ENCODE measurements around the gene TMEM179.
"Not testable (repeated sequence)": the region's sequence is repeated elsewhere in the genome, so short reads cannot be mapped to it uniquely, and the experiment has no call there.

TMEM179 gene

DNA sequence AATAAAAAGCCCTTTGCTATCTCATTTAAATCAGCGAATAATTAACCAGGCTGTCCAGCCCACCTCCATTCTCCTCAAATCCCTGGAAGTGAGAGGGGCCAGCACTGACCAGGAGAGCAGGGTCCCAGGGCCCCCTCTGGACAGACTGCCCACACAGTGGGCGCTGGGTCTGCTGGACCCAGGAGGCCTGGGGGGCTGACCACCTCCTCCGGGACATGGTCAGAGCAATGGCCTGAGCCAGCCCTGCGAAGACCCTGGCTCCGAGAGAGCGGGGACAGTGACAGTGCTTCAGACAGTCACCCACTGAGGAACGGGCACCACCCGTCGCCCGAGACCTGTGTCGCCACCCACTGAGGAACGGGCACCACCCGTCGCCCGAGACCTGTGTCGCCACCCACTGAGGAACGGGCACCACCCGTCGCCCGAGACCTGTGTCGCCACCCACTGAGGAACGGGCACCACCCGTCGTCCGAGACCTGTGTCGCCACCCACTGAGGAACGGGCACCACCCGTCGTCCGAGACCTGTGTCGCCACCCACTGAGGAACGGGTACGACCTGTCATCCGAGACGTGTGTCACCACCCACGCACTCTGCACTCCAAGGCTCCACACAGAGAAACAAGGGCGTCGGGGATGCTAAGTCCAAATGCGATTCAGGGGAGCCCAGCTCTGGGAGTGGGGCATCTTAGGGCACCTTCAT is 32.4 kb upstream of the TMEM179 start:
- not testable (repeated sequence) for DNase-seq

DNA sequence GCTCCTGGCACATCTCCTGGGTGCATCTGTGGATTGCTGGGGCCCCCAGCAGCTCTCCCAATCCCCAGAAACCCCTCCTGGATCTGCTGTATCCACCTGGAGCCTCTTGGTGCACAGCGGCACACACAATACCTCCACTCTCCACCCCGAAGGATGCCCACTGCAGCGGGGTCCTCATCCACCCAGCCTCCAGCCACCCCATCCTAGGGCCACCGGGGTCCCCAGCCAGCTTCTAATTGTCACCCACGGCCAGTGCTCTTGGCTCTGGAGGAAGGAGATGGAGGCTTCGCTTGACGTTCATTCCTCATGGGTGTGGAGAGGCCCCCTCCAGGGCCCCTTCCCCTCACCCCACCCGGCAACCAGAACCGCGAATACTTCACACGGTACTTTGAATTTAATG is 31.6 kb upstream of the TMEM179 start:
- DNase-seq = no peak

DNA sequence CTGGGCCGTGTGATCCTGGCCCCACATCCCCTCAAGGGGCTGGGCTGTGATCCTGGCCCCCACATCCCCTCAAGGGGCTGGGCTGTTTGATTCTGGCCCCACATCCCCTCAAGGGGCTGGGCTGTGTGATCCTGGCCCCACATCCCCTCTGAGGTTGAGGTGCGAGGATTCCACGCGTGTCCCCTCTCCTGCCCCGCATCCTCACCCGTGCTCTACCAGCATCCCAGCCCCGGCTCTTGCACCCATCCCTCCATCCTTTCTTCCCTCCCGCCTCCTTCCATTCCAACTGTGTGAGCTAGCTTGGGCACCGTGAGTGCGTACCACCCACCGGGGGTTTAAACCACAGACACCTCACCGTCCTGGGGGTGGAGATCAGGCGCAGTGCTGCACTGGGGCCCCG is 31.1 kb upstream of the TMEM179 start:
- DNase-seq = no peak

DNA sequence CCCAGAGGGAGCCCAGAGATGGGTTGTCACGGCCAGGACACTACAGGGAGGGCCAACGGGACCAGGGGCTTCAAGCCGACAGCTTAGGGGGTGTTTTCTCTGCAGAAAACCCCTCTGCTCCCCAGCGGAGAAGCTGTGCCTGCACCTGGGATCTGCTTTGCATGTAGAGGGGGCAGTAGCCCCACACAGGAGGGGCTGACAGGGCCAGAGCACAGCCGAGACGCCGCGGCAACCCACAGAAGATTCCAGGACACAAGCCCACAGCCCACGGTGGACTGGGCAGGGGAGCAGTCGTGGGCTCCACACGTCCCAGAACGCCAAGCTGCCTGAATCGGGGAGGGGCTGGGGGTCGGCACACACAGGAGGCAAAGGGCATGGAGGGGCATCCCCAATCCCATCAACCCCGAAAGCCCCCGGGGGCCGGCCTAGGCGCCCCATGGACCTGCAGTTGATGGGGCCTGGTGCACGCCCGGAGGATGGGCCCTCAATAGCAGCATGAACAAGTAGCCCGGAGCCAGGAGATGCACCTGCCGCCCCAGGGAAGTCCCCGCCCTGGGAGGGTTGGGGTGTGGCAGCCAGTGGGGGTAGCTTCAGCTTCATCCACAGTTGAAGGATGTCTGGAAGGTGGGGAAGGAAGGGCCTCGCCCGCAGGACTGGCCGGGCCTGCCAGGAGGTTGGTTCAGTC is 30.5 kb upstream of the TMEM179 start:
- DNase-seq = no peak

DNA sequence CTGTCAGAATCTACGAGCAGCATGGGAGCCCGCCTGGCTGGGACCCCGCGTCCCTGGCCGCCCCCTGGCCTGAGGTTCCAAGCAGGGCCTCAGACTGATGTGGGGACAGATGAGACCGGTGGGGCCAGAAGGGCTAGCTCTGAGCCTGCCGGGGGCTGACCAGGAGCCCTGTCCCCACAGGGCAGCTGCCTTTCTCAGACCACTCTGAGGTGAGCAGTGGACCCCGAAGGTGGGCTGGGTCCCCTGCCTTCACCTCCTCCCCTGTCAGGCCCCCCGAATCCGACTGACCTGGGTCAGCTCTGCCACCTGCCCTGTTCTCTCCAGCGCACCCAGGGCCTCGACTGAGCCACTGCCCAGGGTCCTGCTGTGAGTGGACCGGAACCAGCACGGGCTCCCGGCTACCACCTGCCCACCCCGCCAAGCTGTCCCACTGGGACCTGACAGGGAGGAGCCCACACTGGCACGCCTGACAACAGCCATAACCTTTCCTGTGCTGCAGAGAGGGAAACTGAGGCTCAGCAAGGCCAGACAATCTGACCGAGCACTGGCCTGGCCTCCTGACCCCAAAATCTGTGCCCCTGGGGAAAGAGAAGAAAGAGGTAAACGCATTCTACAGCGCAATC is 29.7 kb upstream of the TMEM179 start:
- no peak for DNase-seq

DNA sequence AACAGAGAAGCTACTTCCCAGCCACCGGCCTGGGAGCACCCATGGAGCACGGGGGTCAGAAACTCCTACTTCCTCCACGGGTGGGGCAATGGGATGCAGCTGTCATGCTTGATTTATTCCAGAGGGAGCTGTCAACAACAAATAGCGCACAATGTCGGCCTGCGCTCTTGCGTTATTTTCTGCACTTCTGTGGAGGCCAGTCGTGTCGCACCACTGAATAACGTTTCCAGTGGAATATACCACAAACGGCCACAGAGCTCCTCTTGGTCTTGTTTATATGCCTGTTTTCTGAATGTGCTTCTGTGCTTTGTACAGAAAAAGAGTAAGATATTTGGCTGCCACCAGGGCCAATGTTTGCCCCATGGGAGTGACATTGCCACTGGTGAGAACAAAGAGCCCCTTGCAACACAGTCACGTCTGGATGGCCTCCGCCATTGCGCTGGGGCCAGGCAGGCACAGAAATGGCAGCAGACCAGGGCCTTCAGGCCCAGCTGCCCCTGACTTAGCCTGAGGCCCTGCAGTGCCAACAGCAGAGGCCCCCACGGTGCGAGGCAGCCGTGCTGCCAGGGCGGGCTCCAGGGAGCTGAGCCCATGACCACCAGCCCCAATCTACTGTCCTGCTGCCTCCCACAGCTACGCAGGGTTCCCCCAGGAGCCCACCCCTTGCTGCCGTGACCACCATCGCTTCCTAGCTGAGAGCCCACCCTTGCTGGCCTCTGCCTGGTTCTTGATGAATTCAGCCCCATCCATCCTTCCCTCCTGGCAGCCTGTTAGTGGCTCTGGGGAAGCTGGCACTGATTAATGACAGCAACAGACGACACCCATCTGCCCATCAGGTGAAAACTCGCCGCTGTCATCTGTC is 28.9 kb upstream of the TMEM179 start:
- no peak for DNase-seq

DNA sequence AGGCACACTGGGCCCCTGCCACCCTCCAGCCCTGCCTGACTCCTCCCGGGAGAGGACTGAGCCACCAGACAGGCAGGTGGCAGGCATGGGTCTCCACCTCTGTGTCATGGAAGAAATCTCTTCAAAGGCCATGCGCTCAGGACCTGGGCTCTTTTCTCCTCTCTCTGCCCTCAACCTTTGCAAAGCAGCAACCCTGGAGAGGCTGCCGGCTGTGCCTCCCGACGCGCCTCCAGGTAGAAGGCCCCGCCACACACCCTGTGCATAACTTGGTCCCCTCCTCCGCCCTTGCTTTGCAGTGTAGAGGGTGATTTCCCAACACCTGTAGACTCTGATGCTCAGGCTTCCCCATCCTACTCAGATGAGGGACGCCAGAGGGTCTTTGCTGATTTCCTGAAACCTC is 28.2 kb upstream of the TMEM179 start:
- DNase-seq = no peak

DNA sequence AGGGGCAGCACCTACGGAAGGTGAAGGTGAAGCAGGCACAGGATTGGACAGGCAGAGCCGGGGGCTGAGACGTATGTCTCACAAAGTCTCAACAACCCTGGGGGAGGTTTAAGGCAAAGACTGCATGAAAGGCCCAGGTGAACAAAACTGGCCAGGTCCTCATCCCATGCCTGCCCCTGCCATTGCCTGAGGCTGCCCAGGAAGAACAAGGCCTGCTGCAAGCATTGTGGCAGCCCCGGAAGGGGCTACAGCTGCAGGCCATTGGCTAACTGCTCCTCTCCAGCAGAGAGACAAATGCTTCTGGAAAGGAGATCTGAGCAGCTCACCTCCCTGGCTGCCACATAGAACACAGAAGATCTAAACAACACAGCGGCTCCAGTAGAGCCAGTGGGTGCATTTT is 20.4 kb upstream of the TMEM179 start:
- no peak for DNase-seq

DNA sequence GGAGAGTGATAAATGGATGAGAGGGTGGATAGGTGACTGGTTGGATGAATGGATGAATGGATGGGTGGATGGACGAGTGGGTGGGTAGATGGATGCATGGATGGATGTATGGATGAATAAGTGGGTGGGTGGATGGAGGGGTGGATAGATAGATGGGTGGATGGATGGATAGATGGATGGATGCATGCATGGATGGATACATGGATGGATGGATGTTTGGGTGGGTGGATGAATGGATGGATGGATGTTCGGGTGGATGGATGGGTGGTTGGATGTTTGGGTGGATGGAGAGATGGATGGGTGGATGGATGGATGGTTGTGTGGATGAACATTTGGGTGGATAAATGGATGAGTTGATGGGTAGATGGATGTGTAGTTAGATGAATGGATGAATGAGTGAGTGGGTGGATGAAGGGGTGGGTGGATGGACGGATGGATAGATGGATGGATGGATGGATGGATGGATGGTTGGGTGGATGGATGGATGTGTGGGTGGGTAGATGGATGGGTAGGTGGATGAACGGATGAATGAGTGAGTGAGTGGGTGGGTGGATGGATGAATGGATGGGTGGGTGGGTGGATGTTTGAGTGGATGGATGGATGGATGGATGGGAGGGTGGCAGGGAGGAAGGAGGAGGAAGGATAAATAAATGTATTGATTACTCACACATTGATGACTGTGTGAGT is 9.7 kb upstream of the TMEM179 start:
- no peak for DNase-seq

DNA sequence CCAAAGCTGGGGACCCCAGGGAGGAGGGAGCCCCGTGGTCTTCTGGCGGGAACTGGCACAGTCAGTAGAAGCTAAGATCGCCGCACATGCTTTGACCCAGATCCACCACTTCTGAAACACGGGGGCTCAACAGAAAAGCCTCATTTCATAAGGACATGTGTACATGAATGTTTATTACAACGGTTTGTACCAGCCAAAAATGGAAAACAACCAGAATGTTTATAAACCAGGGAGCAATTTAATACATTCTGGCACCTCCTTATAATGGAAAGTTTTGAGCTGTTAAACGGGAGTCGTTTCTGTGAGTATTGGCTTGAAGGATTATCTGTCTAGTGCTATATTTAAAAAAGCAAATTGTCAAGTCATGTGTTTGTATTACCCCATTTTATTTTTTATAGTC is 7.3 kb upstream of the TMEM179 start:
- no peak for DNase-seq

DNA sequence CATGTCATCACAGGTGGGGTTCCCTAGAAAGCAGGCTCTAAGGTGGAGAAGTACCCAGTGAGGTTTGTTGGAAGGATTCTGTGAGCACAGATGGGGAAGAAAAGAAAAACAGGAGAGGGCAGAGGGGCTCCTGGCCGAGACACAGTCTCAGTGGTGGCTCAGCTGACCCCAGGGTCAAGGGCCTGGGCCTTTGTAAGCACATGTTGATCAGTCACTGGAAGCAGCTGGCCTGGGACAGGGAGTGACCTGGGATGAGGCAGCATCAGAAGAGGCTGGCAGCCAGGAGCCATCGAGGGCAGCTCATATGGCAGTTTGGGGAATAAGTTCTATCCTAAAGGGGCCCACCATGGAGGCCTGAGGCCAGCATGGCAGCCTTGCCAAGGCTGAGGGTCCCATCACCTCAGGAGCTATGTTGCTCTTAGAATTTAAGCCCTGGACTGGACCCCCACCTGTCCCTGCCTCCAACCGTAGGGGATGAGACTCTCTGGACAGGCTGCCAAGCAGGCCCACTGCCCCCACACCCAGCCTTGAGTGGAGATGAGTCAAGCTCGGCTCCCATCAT is 6.3 kb upstream of the TMEM179 start:
- no peak for DNase-seq

DNA sequence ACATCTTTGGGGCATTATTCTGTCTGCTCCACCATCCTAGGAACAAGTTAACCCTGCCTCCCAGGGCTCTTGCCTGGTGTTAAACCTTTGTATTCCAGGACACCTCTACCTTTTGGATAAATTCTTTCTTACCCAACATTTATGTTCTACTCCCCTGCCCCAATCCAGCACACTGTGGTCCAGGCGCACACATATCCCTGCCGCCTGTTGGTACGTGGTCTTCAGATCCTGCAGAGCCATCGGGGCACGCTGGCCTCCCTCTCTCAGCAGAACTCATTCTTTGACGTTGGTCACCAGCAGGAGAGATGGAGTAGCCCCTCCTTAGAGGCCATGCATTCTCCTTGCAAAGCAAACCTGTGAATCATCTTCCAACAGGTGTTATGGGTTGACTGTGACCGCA is 5.1 kb upstream of the TMEM179 start:
- DNase-seq = no peak

DNA sequence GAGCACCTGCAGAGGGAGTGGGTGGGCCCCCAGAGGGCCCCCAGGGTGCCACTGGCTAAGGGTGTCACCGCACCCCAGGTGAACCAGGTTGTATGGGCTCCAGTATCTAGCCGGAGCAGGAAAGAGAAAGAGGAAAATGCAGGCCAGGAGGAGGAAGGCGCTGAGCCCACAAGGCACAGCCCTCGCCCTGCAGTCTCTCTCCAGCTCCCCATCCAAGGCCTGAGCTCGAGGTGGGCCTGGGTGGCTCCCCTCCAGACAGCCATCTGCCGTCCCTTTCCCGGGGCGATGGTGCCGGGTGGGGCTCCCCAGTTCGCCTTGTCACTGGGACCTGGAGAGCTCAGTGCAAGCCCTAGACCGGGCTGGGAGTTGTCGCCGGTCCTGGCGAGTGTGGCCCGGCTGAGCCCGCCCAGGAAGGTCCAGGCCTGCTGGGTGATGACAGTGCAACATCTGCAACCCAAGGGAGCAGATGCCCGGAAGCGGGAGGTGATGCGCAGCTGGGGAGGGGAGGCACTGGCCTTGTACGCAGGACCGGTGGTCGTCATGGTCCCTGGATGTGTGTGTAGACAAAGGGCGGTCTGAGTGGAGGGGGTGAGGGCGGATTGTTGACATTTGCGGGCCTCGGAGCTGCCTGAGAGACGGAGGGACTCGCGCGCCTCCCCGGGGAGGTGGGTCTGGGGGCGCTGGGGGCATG is 716 bp downstream of the TMEM179 start:
- no peak for DNase-seq

DNA sequence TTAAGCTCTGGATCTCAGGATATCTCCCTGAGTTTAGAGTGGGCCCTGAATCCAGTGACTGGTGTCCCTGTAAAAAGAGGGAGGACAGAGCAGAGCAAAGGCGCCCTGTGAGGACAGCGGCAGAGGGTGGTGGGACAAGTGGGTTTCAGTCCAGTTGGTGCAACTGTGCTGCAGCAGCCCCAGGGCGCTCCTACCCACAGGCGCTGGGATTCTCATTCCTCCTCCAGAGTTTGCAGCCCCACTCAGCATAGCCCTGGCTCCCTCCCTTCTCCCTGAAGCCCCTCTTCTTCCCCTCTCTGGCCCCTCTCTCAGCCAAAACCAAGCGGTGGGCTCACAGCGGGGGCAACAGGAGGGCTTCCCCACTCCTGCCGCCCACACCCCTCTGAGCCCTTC is 1.6 kb downstream of the TMEM179 start:
- no peak for DNase-seq

DNA sequence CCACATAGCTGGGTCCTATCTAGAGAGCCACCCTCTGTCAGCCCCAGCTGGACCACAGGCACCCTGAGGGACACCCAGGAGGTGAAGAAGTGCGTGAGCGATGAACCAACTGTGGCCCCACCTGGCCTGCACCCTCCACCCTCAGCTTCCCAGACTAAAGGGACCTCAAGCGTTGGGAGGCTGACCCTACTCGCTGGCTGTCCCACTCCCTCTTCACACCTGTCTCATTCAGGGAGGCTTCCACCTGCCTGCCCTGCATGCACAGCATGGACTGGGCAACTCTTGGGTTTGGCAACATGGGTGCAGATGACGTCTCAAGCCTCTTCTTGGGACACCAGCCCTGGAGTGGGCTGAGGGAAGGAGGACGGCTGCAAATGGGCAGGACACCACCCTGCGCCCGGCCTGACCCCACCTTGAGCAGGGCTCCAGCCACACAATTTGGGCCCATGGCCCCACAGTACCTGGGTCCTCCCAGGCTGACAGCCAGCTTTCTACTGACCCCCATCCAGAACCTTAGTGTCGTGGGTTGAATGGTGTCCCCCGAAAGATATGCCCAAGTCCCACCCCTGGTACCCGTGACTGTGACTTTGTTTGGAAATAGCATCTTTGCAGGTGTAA is 2.1 kb downstream of the TMEM179 start:
- DNase-seq = no peak

DNA sequence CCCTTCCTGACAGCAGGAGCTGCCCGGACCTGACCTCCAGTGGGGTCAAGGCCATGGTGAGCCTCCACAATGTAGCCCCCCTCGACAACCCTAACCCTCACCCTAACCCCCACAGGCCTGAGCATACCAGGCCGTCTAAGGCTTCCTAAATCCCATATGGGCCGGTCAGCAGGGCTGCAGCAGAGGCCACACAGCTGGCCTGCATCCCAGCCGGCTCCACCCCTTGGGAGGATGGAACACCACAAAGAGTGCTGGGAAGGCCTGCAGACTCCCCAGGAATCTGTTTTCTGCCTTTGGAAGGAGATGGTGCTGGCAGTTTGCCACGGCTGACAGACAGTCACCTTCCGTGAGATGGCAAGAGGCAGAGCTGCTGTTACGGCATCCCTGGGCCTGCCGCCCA is 2.8 kb downstream of the TMEM179 start:
- no peak for DNase-seq

DNA sequence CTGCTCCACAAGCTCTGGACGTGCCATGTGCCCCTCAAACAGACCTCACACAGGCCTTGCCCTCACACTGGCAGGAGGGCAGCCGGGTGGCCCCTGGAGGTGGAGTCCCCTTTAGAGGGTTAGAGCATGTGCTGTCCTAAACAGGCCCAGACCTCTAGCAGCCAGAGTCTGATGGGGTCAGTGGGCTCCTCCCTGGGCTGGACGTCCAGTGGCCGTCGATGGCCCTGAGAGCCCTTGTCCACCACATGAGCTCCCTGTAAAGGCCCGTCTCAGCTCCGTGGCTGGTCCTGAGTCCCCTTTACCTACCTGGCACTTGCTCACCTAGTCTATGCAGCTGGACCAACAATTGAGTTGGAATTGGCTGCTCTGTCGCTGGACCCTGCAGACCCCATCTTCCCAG is 3.8 kb downstream of the TMEM179 start:
- no peak for DNase-seq

DNA sequence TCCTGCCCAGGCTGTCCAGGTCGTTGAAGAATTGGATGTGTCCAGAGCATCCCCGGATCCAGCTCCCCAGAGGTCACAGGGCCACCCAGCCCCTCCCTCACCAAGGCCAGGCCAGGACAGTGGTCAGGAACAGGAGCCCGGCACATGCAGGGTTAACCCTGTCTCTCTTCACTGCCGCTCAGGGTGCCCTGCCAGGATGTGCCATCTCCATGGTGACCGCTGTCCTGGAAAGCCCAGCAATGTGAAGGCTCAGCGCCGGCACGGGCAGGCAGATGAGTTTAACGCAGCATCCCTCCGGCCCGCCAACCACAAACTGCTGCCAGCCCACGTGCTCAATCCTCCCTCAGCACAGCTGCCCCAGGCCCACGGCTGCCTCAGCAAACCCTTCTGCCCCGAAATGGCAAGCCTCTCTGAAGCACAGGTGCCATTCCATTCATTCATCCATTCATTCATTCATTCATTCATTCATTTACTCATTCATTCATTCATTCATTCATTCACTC is 4.4 kb downstream of the TMEM179 start:
- DNase-seq = no peak

DNA sequence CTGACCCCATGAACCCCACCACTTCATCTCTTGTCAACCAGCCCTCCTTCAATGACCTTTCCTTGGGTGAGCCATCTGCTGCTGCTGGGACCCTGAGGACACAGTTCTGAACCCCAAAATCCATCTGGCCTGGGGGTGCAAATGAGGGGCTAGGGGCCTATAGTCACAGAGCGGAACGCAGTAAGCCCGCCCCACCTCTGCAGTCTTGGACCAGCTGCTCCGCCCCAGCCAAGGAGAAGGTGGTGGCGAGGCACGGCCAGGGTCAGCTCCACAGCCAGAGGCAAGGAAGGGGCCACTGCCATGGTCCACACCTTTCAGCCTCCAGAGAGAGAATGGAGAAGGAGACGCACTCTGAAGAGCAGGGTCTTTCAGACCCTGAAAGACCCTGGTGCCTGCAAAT is 5.1 kb downstream of the TMEM179 start:
- DNase-seq = no peak

DNA sequence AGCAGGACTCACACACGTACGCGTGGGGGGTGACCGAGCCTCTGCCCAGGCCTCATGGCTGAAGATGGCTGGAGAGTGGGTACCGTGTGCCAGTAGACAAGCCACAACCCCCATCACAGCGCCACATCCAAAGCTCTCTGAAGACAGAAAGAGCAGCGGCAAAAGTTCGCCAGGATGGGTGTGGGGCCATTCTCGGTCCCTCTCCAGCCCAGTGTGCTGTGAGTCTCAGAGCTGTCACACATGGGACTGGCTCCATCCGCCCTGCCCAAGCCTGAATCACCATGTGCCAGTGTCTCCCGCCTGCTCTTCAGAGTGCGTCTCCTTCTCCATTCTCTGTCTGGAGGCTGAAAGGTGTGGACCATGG is 5.7 kb downstream of the TMEM179 start:
- no peak for DNase-seq
